GM21825 (cell line): ENCODE data around the gene ZNF331.

Experiments used
- ATAC-seq: cut with Tn5 transposase; IDR thresholded peaks from one replicate; pipeline ENCODE4 v1.9.1; 2021; ENCODE audit warnings: mild to moderate bottlenecking, moderate library complexity; ENCODE audit not compliant: unreplicated experiment

The ZNF331 gene

GRCh38 chr19:53520547-53521372 lies 17.2 kb upstream of the ZNF331 start:
- peak; percentile 96 for ATAC-seq

GRCh38 chr19:53521373-53522202 lies 16.4 kb upstream of the ZNF331 start:
- ATAC-seq = no peak

GRCh38 chr19:53525922-53526321 lies 12.0 kb upstream of the ZNF331 start:
- ATAC-seq = no peak

GRCh38 chr19:53530622-53531021 lies 7.3 kb upstream of the ZNF331 start:
- no peak for ATAC-seq

- no peak for ATAC-seq
These were observed 6.5 kb upstream of the ZNF331 start for GRCh38 chr19:53531457-53531856.

GRCh38 chr19:53532362-53532761 lies 5.6 kb upstream of the ZNF331 start:
- no peak for ATAC-seq

- no peak for ATAC-seq
These were observed 1.8 kb upstream of the ZNF331 start for GRCh38 chr19:53536225-53536548.

- ATAC-seq = peak; percentile 8
These were observed 824 bp upstream of the ZNF331 start for GRCh38 chr19:53537121-53537520.

- peak; percentile 13 for ATAC-seq
These were observed 599 bp downstream of the ZNF331 start for GRCh38 chr19:53538378-53539109.

- ATAC-seq = no peak
These were observed 2.1 kb downstream of the ZNF331 start for GRCh38 chr19:53540091-53540490.

GRCh38 chr19:53541971-53542370 lies 4.0 kb downstream of the ZNF331 start:
- no peak for ATAC-seq

GRCh38 chr19:53545271-53546065 lies 7.5 kb downstream of the ZNF331 start:
- no peak for ATAC-seq

GRCh38 chr19:53546758-53547513 lies 9.0 kb downstream of the ZNF331 start:
- ATAC-seq = no peak

GRCh38 chr19:53549340-53549739 lies 11.4 kb downstream of the ZNF331 start:
- ATAC-seq = no peak

- no peak for ATAC-seq
These were observed 14.2 kb downstream of the ZNF331 start for GRCh38 chr19:53552001-53552721.

GRCh38 chr19:53553156-53553555 lies 15.2 kb downstream of the ZNF331 start:
- ATAC-seq = no peak

- peak; percentile 70 for ATAC-seq
These were observed 16.2 kb downstream of the ZNF331 start for GRCh38 chr19:53553865-53554791.

GRCh38 chr19:53554804-53555203 lies 16.9 kb downstream of the ZNF331 start:
- ATAC-seq = no peak
